OCI-LY7 (cell line): Measurements from ENCODE around the gene MSL1. TPM values are rescaled to one million over a fixed set of nuclear protein-coding genes. Genes with fewer than 3 reads are reported as not detected.

ENCODE experiments used
- BruUV-seq: library from RNA; stranded (reverse); fragments of 400-500 nt; replicated peaks from 2 replicates; lab custom pipeline; 2021; lab: Mats Ljungman, UMichigan
- CTCF ChIA-PET: fragments of 300-600 bp; sonication (Branson Sonifier 250); formaldehyde crosslinking; loops from one replicate; lab custom pipeline; 2022; ENCODE audit warnings: antibody characterized with exemption; ENCODE audit not compliant: unreplicated experiment; lab: Charles Lee
- POLR2A ChIA-PET: fragments of 300-600 bp; sonication (Branson Sonifier 250); formaldehyde crosslinking; loops from one replicate; lab custom pipeline; 2022; ENCODE audit warnings: antibody characterized with exemption; lab: Charles Lee
- DNase-seq: peaks from one replicate; pipeline ENCODE4 v3.0.0-alpha.2; 2015; ENCODE audit warnings: low spot score
- H2AFZ ChIP-seq: fragments of 200-600 bp; sonication (generic), shearing (Covaris generic); 2 replicates; pipeline ENCODE4 v1.6.1; 2014; ENCODE audit warnings: mild to moderate bottlenecking, antibody characterized with exemption, low read length, moderate library complexity
- H3K27ac ChIP-seq: fragments of 200-600 bp; sonication (generic); 2 replicates; pipeline ENCODE4 v1.5.1; 2014; ENCODE audit warnings: mixed run types, low read depth, mild to moderate bottlenecking, moderate library complexity, low read length, inconsistent platforms; ENCODE audit not compliant: poor library complexity, severe bottlenecking
- H3K36me3 ChIP-seq: fragments of 200-600 bp; sonication (generic); 2 replicates; pipeline ENCODE4 v1.6.1; 2014; ENCODE audit warnings: mild to moderate bottlenecking, antibody characterized with exemption, low read length, moderate library complexity, mixed read lengths; ENCODE audit not compliant: insufficient read depth
- H3K4me1 ChIP-seq: fragments of 200-600 bp; sonication (generic); 2 replicates; pipeline ENCODE4 v1.5.1; 2014; ENCODE audit warnings: mild to moderate bottlenecking, low read length; ENCODE audit not compliant: insufficient read depth, poor library complexity, severe bottlenecking
- H3K4me2 ChIP-seq: fragments of 200-600 bp; sonication (generic); 2 replicates; pipeline ENCODE4 v1.6.1; 2014; ENCODE audit warnings: mild to moderate bottlenecking, low read length
- H3K4me3 ChIP-seq: fragments of 200-600 bp; sonication (generic); 2 replicates; pipeline ENCODE4 v1.5.1; 2014; ENCODE audit warnings: mild to moderate bottlenecking, low read depth, low read length; ENCODE audit not compliant: poor library complexity, severe bottlenecking
- H3K79me2 ChIP-seq: fragments of 200-600 bp; sonication (generic); 2 replicates; pipeline ENCODE4 v1.6.1; 2016; ENCODE audit warnings: low read depth, mild to moderate bottlenecking, low read length, moderate library complexity, mixed read lengths; ENCODE audit not compliant: insufficient read depth
- H3K9me2 ChIP-seq: fragments of 200-600 bp; sonication (generic); 2 replicates; pipeline ENCODE4 v1.6.1; 2016; ENCODE audit warnings: mild to moderate bottlenecking, low read length, mixed read lengths; ENCODE audit not compliant: insufficient read depth
- H3K9me3 ChIP-seq: fragments of 200-600 bp; sonication (generic); 2 replicates; pipeline ENCODE4 v1.6.1; 2014; ENCODE audit warnings: mild to moderate bottlenecking, mixed run types, low read length, mixed read lengths
- H4K20me1 ChIP-seq: fragments of 200-600 bp; sonication (generic); 2 replicates; pipeline ENCODE4 v1.6.1; 2014; ENCODE audit warnings: mild to moderate bottlenecking, antibody characterized with exemption, low read length, moderate library complexity, mixed read lengths; ENCODE audit not compliant: insufficient read depth
- CTCF ChIP-seq: fragments of 200-600 bp; sonication (generic); conservative IDR thresholded peaks from 2 replicates; pipeline ENCODE4 v1.5.1; 2014; ENCODE audit warnings: mild to moderate bottlenecking, antibody characterized with exemption, low read length, moderate library complexity, mixed read lengths
- EZH2phosphoT487 ChIP-seq: fragments of 200-600 bp; sonication (generic); IDR thresholded peaks from 2 replicates; pipeline ENCODE4 v1.6.1; 2018; ENCODE audit warnings: low read depth, borderline replicate concordance, mild to moderate bottlenecking, mixed run types, antibody characterized with exemption, low read length, moderate library complexity, mixed read lengths
- intact Hi-C: fragments of 100-400 bp; cut with micrococcal nuclease; formaldehyde crosslinking; loops from one replicate; pipeline ENCODE4 v1.10.0; 2022; ENCODE audit not compliant: unreplicated experiment
- total RNA-seq, 2 experiments: library from RNA; depleted of rRNA in 1 of 2; stranded (reverse); fragments of >200 nt in 1 of 2; shearing (Covaris generic) in 1 of 2; gene quantifications; 2 replicates each; pipeline ENCODE4 v1.2.3, GENCODE V29; 2014 to 2022

Gene MSL1
- total RNA-seq, 2 experiments from 2014 or later: 95.4 to 97.2 TPM

- Histone ChIP-seq H3K4me2 (no peak overlapping the region), H3K79me2 (no peaks in the 10 kb centered on the region), H3K4me3 (no peak overlapping the region), H4K20me1 (no peaks in the 10 kb centered on the region), H3K9me2 (no peaks in the 10 kb centered on the region), H3K36me3 (no peaks in the 10 kb centered on the region), H3K4me1 (peaks cover 12% of the 10 kb centered on the region), H2AFZ (no peak overlapping the region), H3K9me3 (no peaks in the 10 kb centered on the region), H3K27ac (no peak overlapping the region)
- TF ChIP-seq CTCF: no peak
- TF ChIP-seq EZH2phosphoT487: no peak
- no peak for DNase-seq
- no TSS peak for BruUV-seq
- POLR2A ChIA-PET: interaction anchor here (0.5 to 1.8 kb wide), 6 partner anchors 10 to 380 kb away, joined by 3 to 8 read pairs (median 4); partner anchors contain the start of gene MED24
- intact Hi-C loops: loop anchor here (1.0 to 5.0 kb wide), 2 partner anchors 49 to 63 kb away; no protein-coding TSS in a partner anchor
- CTCF ChIA-PET: interaction anchor here (0.5 to 2.0 kb wide), 6 partner anchors 10 to 264 kb away, joined by 3 to 8 read pairs (median 4); partner anchors contain the start of gene NR1D1
Measured at GRCh38 chr17:40075942-40076498, 45.8 kb upstream of the MSL1 start.

GRCh38 chr17:40076591-40076990 lies 45.2 kb upstream of the MSL1 start:
- Histone ChIP-seq H3K27ac (no peak overlapping the region), H3K9me3 (no peaks in the 10 kb centered on the region), H3K4me1 (peaks cover 12% of the 10 kb centered on the region), H3K4me2 (no peak overlapping the region), H2AFZ (no peak overlapping the region), H3K79me2 (no peaks in the 10 kb centered on the region), H4K20me1 (no peaks in the 10 kb centered on the region), H3K4me3 (no peak overlapping the region), H3K36me3 (no peaks in the 10 kb centered on the region), H3K9me2 (no peaks in the 10 kb centered on the region)
- intact Hi-C loops: loop anchor here (5.0 kb wide), 1 partner anchor 49 kb away; no protein-coding TSS in a partner anchor
- no TSS peak for BruUV-seq
- DNase-seq: no peak
- ChIA-PET POLR2A (interaction anchor here (1.4 kb wide), 1 partner anchor 12 kb away, joined by 6 read pairs; no protein-coding TSS in a partner anchor), CTCF (interaction anchor here (2.0 kb wide), 1 partner anchor 9 kb away, joined by 6 read pairs; no protein-coding TSS in a partner anchor)
- TF ChIP-seq EZH2phosphoT487: no peak

GRCh38 chr17:40079545-40079944 lies 42.2 kb upstream of the MSL1 start:
- DNase-seq: no peak
- ChIA-PET POLR2A (no interaction called here), CTCF (no interaction called here)
- Histone ChIP-seq H4K20me1 (no peaks in the 10 kb centered on the region), H3K36me3 (no peaks in the 10 kb centered on the region), H3K9me3 (no peaks in the 10 kb centered on the region), H2AFZ (no peak overlapping the region), H3K4me1 (peaks cover 12% of the 10 kb centered on the region), H3K4me2 (no peak overlapping the region), H3K4me3 (no peak overlapping the region), H3K27ac (no peak overlapping the region), H3K79me2 (no peaks in the 10 kb centered on the region), H3K9me2 (no peaks in the 10 kb centered on the region)
- intact Hi-C loops: loop anchor here (5.0 kb wide), 1 partner anchor 52 kb away; no protein-coding TSS in a partner anchor
- BruUV-seq: no TSS peak
- TF ChIP-seq EZH2phosphoT487 (no peak), CTCF (no peak)
